Dedifferentiated amniotic fluid mesenchymal stem cell (primary cell): ENCODE measurements around the gene HRNR.
"Not testable (repeated sequence)": the region's sequence is repeated elsewhere in the genome, so short reads cannot be mapped to it uniquely, and the experiment has no call there.

Experiments
- DNase-seq: peaks from one replicate; pipeline ENCODE4 v3.0.0-alpha.2; 2016; ENCODE audit errors: extremely low spot score

The HRNR gene

GRCh38 chr1:152224093-152224492 lies at the start of gene HRNR:
Gene HRNR, minus strand, starts transcription at chr1:152224193. Its CDS starts 940 bp downstream, at chr1:152223253.
- no peak for DNase-seq

- not testable (repeated sequence) for DNase-seq
Observed at GRCh38 chr1:152256394-152256793, 32.4 kb upstream of the HRNR start.

- peak; percentile 13 for DNase-seq
Observed at GRCh38 chr1:152252157-152252556, 28.2 kb upstream of the HRNR start.

- DNase-seq: peak; percentile 11
Observed at GRCh38 chr1:152251391-152251790, 27.4 kb upstream of the HRNR start.

GRCh38 chr1:152247316-152247715 lies 23.3 kb upstream of the HRNR start:
- DNase-seq: no peak

- DNase-seq: no peak
Observed at GRCh38 chr1:152244576-152245273, 20.7 kb upstream of the HRNR start.

- DNase-seq: no peak
Observed at GRCh38 chr1:152237093-152237492, 13.1 kb upstream of the HRNR start.

GRCh38 chr1:152228831-152229230 lies 4.8 kb upstream of the HRNR start:
- DNase-seq: no peak

GRCh38 chr1:152227310-152227928 lies 3.4 kb upstream of the HRNR start:
- DNase-seq: peak; percentile 19

- DNase-seq: no peak
Observed at GRCh38 chr1:152225678-152226077, 1.7 kb upstream of the HRNR start.

GRCh38 chr1:152220166-152221163 lies 3.5 kb downstream of the HRNR start:
- DNase-seq: no peak

GRCh38 chr1:152219438-152219837 lies 4.6 kb downstream of the HRNR start:
- not testable (repeated sequence) for DNase-seq

GRCh38 chr1:152218762-152219436 lies 5.1 kb downstream of the HRNR start:
- no peak for DNase-seq

- DNase-seq: not testable (repeated sequence)
Observed at GRCh38 chr1:152215604-152216003, 8.4 kb downstream of the HRNR start.

- not testable (repeated sequence) for DNase-seq
Observed at GRCh38 chr1:152214911-152215310, 9.1 kb downstream of the HRNR start.

GRCh38 chr1:152198982-152199381 lies 25.0 kb downstream of the HRNR start:
- DNase-seq: no peak

GRCh38 chr1:152197361-152197941 lies 26.5 kb downstream of the HRNR start:
- no peak for DNase-seq

- no peak for DNase-seq
Observed at GRCh38 chr1:152191711-152192110, 32.3 kb downstream of the HRNR start.

- DNase-seq: no peak
Observed at GRCh38 chr1:152191260-152191659, 32.7 kb downstream of the HRNR start.

- DNase-seq: no peak
Observed at GRCh38 chr1:152190589-152190988, 33.4 kb downstream of the HRNR start.
